K562 (cell line): Measurements from ENCODE around the gene BAG5. TPM values are rescaled to one million over a fixed set of nuclear protein-coding genes. Genes with fewer than 3 reads are reported as not detected.

Experiments used
- ATAC-seq: fragments of 200-7000 bp; cut with Tn5 transposase; 3 replicates; pipeline ENCODE4 v1.9.1; 2020; ENCODE audit warnings: moderate library complexity
- BruUV-seq: library from RNA; stranded (reverse); fragments of 400-500 nt; replicated peaks from 2 replicates; lab custom pipeline; 2021; lab: Mats Ljungman, UMichigan
- CTCF ChIA-PET: fragments of 300-600 bp; formaldehyde crosslinking; extraction: SDS; loops from one replicate; lab custom pipeline; 2021; ENCODE audit warnings: low intra/inter-chr PET ratio; lab: Yijun Ruan, JAX
- POLR2A ChIA-PET: fragments of 300-600, 350-650 bp; sonication (Branson Sonifier 250); formaldehyde crosslinking; extraction: SDS; loops from one replicate; lab custom pipeline; 2021; ENCODE audit warnings: antibody characterized with exemption, inconsistent platforms; lab: Yijun Ruan, JAX
- DNase-seq, 4 experiments: peaks; one replicate each; pipeline versions ENCODE4 v3.0.0 to v3.0.0-alpha.2; 2011 to 2018; ENCODE audit warnings: low spot score in 3 of 4, mixed read lengths in 3 of 4; ENCODE audit errors: extremely low read depth in 1 of 4
- FAIRE-seq: peaks from 2 replicates; lab custom pipeline; 2011; peaks lifted over from hg19 to GRCh38; lab: Jason Lieb, UNC
- H2AFZ ChIP-seq: 2 replicates; pipeline ENCODE4 v1.6.0; 2011; ENCODE audit warnings: low read depth, low read length, control low read depth, inconsistent platforms
- H3K27ac ChIP-seq: fragments of 200-600 bp; 3 replicates; pipeline ENCODE4 v1.8.0; 2011; ENCODE audit warnings: low read depth, mild to moderate bottlenecking, control low read depth, inconsistent platforms, low read length, moderate library complexity, mixed read lengths; ENCODE audit errors: extremely low read depth
- H3K27me3 ChIP-seq, 2 experiments: fragments of 300-600 bp in 1 of 2; 2 replicates in 1 of 2; 3 replicates in 1 of 2; pipeline versions ENCODE4 v1.6.0 to v1.8.0; 2011; ENCODE audit warnings: inconsistent platforms in 2 of 2, low read length in 2 of 2, mild to moderate bottlenecking in 1 of 2, mixed read lengths in 1 of 2, moderate library complexity in 1 of 2; ENCODE audit not compliant: control insufficient read depth in 2 of 2, insufficient read depth in 2 of 2
- H3K36me3 ChIP-seq: fragments of 300-600 bp; 3 replicates; pipeline ENCODE4 v1.8.0; 2011; ENCODE audit warnings: mild to moderate bottlenecking, low read length, inconsistent platforms; ENCODE audit not compliant: control insufficient read depth, insufficient read depth
- H3K4me1 ChIP-seq, 2 experiments: fragments of 200-600 bp in 1 of 2; replicated peaks in 1 of 2; 2 replicates in 1 of 2; 3 replicates in 1 of 2; pipeline versions ENCODE4 v1.5.1 to v1.8.0; 2011; ENCODE audit warnings: inconsistent platforms in 2 of 2, low read length in 2 of 2, mild to moderate bottlenecking in 1 of 2, mixed read lengths in 1 of 2, moderate library complexity in 1 of 2; ENCODE audit not compliant: control insufficient read depth in 2 of 2, insufficient read depth in 2 of 2
- H3K4me2 ChIP-seq: 2 replicates; pipeline ENCODE4 v1.6.1; 2011; ENCODE audit warnings: low read length, control low read depth, inconsistent platforms, mixed read lengths; ENCODE audit not compliant: insufficient read depth
- H3K4me3 ChIP-seq: fragments of 200-600 bp; sonication (generic), shearing (Covaris generic); 2 replicates; pipeline ENCODE4 v1.5.1; 2016; ENCODE audit warnings: control low read depth, inconsistent platforms
- H3K79me2 ChIP-seq: fragments of 200-600 bp; 3 replicates; pipeline ENCODE4 v1.8.0; 2011; ENCODE audit warnings: low read length, inconsistent platforms; ENCODE audit not compliant: control insufficient read depth, insufficient read depth
- H3K9ac ChIP-seq, 2 experiments: 2 replicates each; pipeline versions ENCODE4 v1.6.0 to v1.6.1; 2011; ENCODE audit warnings: low read depth in 2 of 2, low read length in 2 of 2, control low read depth in 1 of 2, inconsistent platforms in 1 of 2, mild to moderate bottlenecking in 1 of 2, mixed read lengths in 1 of 2; ENCODE audit not compliant: insufficient read depth in 1 of 2
- H3K9me1 ChIP-seq: one replicate; pipeline ENCODE4 v1.6.0; 2011; ENCODE audit warnings: inconsistent platforms, mild to moderate bottlenecking, low read length, moderate library complexity; ENCODE audit not compliant: control insufficient read depth, insufficient read depth
- H3K9me3 ChIP-seq: replicated peaks from 2 replicates; pipeline ENCODE4 v1.5.1; 2011; ENCODE audit warnings: low read depth, low read length, inconsistent platforms; ENCODE audit not compliant: control insufficient read depth, insufficient read depth
- H4K20me1 ChIP-seq: replicated peaks from 2 replicates; pipeline ENCODE4 v1.6.1; 2011; ENCODE audit warnings: low read length, inconsistent platforms, mixed read lengths; ENCODE audit not compliant: control insufficient read depth, insufficient read depth
- GABPB2 ChIP-seq: fragments of 250-450 bp; sonication (Bioruptor Pico); conservative IDR thresholded peaks from 2 replicates; pipeline ENCODE4 v1.5.1; 2021; ENCODE audit warnings: mild to moderate bottlenecking
- MCM7 ChIP-seq, 2 experiments: fragments of 450-650 bp; IDR thresholded peaks; 2 replicates each; pipeline ENCODE4 v1.6.1; 2016 to 2018
- MECOM ChIP-seq: fragments of 250-450 bp; sonication (Bioruptor Pico); IDR thresholded peaks from 2 replicates; pipeline ENCODE4 v1.8.0; 2022; ENCODE audit warnings: inconsistent platforms
- SREBF1 ChIP-seq: fragments of 150-350 bp; IDR thresholded peaks from 2 replicates; pipeline ENCODE4 v1.6.1; 2014; ENCODE audit warnings: antibody characterized with exemption, low read depth, low read length, borderline replicate concordance
- TARDBP ChIP-seq: fragments of 450-650 bp; IDR thresholded peaks from 2 replicates; pipeline ENCODE4 v1.6.1; 2016
- ZNF318 ChIP-seq, 2 experiments: fragments of 450-650 bp; IDR thresholded peaks; 2 replicates each; pipeline ENCODE4 v1.6.1; 2016; ENCODE audit warnings: mild to moderate bottlenecking in 2 of 2, borderline replicate concordance in 1 of 2, low read depth in 1 of 2, moderate library complexity in 1 of 2
- WGBS: fragments of 100-300 bp; shearing (Covaris generic); methylation state at CpG from one replicate; pipeline ENCODE4 v1.1.6; 2016; ENCODE audit warnings: low coverage, mixed read lengths; ENCODE audit not compliant: insufficient coverage; ENCODE audit errors: missing lambda C conversion rate; 5-methylcytosine and 5-hydroxymethylcytosine counted together
- in situ Hi-C: fragments of 300-500 bp; cut with MboI; formaldehyde crosslinking; loops from 4 replicates; pipeline ENCODE4 v1.15.0; 2018; ENCODE audit warnings: inconsistent platforms, mixed read lengths
- intact Hi-C: fragments of 100-400 bp; cut with micrococcal nuclease; formaldehyde crosslinking; loops from 2 replicates; pipeline ENCODE4 v1.14.2; 2022
- polyA plus RNA-seq, 8 experiments: library from polyadenylated mRNA; depleted of rRNA in 4 of 8; stranded (reverse) in 5 of 8; unstranded in 3 of 8; fragments of >200 nt; fragmentation: Nextera tagmentation in 2 of 8; fragmentation: Illumina TruSeq in 1 of 8; extraction: Ambion mirVana in 2 of 8; extraction: Trizol in 1 of 8; gene quantifications; 2 replicates each; pipeline versions ENCODE4 v1.2.1 to v1.2.3, GENCODE V29; 2011 to 2014; ENCODE audit warnings: inconsistent platforms in 1 of 8, missing spikeins in 1 of 8
- total RNA-seq, 7 experiments: library from RNA; depleted of rRNA in 6 of 7; stranded (reverse); fragments of >200 nt in 6 of 7; fragmentation: Illumina TruSeq in 2 of 7; extraction: Trizol in 2 of 7; gene quantifications; 2 replicates each; pipeline versions ENCODE4 v1.2.1 to v1.2.3, GENCODE V29; 2011 to 2021; ENCODE audit warnings: low replicate concordance in 1 of 7
- TF ChIP-seq, protein P1 (sequence below): fragments of 450-650 bp; IDR thresholded peaks from 2 replicates; pipeline ENCODE4 v1.7.1; 2018; ENCODE audit warnings: mild to moderate bottlenecking, low read depth; ENCODE audit not compliant: partially characterized antibody

BAG5 gene
- total and polyA plus RNA-seq, 9 of the 15 experiments (the other 6 are each of a cell fraction or from before 2014, with no cell fraction given), result 7.9 to 21.4 (median 13.2) TPM

DNA sequence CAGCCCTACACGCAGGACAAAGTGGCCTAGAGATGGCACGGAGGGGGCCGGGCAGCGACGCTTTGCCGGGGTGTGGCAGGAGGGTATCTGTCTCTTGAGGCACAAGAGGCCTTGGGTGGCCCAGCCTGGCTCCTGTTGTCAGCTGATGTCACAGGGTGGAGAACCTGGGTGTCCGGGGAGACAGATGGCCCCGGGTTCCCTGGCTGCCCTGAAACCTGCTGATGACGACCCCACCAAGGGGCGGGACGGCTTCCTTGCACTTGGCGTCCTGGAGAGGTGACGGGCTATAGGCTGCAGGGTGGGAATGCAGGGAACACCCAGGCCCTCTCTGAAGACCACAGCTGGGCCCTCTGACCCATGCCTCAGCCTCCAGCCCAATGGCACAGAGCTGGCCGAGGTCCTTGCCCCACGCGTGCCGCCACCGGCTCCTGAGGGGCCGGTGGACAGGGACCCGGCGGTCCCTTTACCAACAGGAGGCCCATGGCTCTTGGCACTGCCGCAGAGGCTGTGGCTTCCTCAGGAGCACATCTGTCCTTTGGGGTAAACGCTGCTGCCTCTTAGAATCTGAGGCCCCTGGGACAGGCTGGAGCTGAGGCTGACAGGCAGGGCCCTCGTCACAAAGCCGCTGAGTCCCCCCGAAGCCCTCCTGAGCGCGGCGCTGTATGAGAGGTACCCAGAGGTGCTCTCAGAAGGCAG, 17.1 kb downstream of the BAG5 start (continued):
- TF ChIP-seq MCM7 (IDR thresholded peaks at IDR 0.05) (no peak), SREBF1 (no peak), GABPB2 (no peak)
- TF ChIP-seq, protein P1, sequence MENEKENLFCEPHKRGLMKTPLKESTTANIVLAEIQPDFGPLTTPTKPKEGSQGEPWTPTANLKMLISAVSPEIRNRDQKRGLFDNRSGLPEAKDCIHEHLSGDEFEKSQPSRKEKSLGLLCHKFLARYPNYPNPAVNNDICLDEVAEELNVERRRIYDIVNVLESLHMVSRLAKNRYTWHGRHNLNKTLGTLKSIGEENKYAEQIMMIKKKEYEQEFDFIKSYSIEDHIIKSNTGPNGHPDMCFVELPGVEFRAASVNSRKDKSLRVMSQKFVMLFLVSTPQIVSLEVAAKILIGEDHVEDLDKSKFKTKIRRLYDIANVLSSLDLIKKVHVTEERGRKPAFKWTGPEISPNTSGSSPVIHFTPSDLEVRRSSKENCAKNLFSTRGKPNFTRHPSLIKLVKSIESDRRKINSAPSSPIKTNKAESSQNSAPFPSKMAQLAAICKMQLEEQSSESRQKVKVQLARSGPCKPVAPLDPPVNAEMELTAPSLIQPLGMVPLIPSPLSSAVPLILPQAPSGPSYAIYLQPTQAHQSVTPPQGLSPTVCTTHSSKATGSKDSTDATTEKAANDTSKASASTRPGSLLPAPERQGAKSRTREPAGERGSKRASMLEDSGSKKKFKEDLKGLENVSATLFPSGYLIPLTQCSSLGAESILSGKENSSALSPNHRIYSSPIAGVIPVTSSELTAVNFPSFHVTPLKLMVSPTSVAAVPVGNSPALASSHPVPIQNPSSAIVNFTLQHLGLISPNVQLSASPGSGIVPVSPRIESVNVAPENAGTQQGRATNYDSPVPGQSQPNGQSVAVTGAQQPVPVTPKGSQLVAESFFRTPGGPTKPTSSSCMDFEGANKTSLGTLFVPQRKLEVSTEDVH, result no peak

DNA sequence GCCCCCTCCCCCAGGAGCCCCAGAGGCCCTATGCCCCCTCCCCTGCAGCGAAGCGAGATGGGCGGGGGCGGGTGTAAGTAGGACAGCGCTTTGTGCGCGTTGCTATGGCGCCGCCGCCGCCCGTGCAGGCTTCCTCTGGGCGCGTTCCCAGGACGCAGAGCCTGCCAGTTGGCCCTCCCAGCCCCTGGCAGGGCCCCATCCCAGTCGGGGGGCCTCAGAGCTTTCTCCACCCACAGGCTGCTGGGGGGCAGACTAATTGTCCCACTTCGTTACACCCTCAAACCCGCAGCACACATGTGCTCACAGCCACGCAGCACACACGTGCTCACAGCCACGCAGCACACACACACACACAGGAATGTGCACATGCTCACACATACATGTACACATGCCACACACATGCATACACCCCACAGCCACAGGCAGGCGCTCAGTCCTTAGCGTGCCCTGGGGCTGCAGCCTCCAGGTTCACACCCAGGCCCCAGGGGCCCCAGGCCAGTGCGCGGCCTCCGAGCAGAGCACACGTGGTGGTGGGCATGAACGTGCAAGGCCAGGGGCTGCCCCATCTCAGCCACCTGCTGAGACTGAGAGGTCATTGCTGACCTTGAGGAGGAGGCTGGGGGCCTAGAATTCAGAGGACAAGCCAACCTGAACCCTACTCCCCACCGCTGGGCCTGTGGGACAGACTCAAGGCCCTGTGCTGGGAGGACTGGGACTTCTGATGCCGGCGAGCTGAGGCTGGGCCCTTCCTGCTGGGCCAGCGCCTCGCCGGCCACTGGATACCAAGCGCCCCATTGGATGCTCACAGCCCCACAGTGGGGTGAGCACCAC, 17.9 kb downstream of the BAG5 start:
- BruUV-seq, result no TSS peak
- Histone ChIP-seq H3K9me3 (no peaks in the 10 kb centered on the region), H3K27me3 (no peaks in the 10 kb centered on the region), H3K9ac (no peak overlapping the region; a peak in 1 of 4 replicates), H3K4me1 (peaks cover 0 to 86% of the 10 kb centered on the region in 2 experiments; a peak in 2 of 5 replicates), H3K4me2 (no peak overlapping the region), H3K9me1 (no peaks in the 10 kb centered on the region), H2AFZ (no peak overlapping the region), H3K27ac (no peak overlapping the region), H3K4me3 (no peak overlapping the region), H4K20me1 (peaks cover 7% of the 10 kb centered on the region; the same call in 1 of the 2 replicates), H3K36me3 (no peaks in the 10 kb centered on the region), H3K79me2 (no peaks in the 10 kb centered on the region)
- 69% methylated on average over 12 of the region's 35 CpGs for WGBS
- no peak for FAIRE-seq
- ChIA-PET CTCF (no interaction called here), POLR2A (interaction anchor here (0.7 to 2.1 kb wide), 2 partner anchors 25 to 34 kb away, joined by 3 to 8 read pairs; no protein-coding TSS in a partner anchor)
- intact Hi-C loops (loop anchor here (5.0 to 10.0 kb wide), 2 partner anchors 42 to 470 kb away; no protein-coding TSS in a partner anchor), in situ Hi-C loops (no loop called here)
- ATAC-seq, result no peak
- no peak for DNase-seq
- TF ChIP-seq TARDBP (no peak), MECOM (CRISPR knock-in tag) (no peak), ZNF318 (IDR thresholded peaks at IDR 0.05; ENCODE audit: borderline replicate concordance in 1 of 2, low read depth in 1 of 2) (no peak)
